ENCODE data around the gene ATP2B3. TPM values are rescaled to one million over a fixed set of nuclear protein-coding genes. Genes with fewer than 3 reads are reported as not detected.
A peak's percentile ranks its signal among the peaks of the same experiment; 100 is the strongest.

The ATP2B3 gene
- total and polyA plus RNA-seq, 10 of the 15 experiments (the other 5 are each of a cell fraction or from before 2014, with no cell fraction given): 0.01 TPM; not detected in 9

GRCh38 chrX:153507484-153508178, 9.8 kb upstream of the ATP2B3 start:
- no peak for DNase-seq (ENCODE audit: low read depth, low spot score)
- ChIA-PET POLR2A (interaction anchor here (0.6 kb wide), 1 partner anchor 106 kb away, joined by 4 read pairs; the partner anchor contains the start of gene PNMA6E), SMC1A (ENCODE audit: uncharacterized antibody, unreplicated experiment) (interaction anchor here (0.8 to 1.4 kb wide), 4 partner anchors 46 to 556 kb away, joined by 3 to 6 read pairs (median 4); no protein-coding TSS in a partner anchor), RAD21 (ENCODE audit: unreplicated experiment) (interaction anchor here (1.1 kb wide), 1 partner anchor 540 kb away, joined by 3 read pairs; no protein-coding TSS in a partner anchor), CTCF (interaction anchor here (0.5 to 3.6 kb wide), 16 partner anchors 8 to 566 kb away, joined by 3 to 21 read pairs (median 4); partner anchors contain the start of gene HAUS7)
- WGBS (ENCODE audit: insufficient coverage, insufficient replicate concordance, low lambda C conversion rate, missing lambda C conversion rate): 16% methylated on average over 18 of the region's 19 CpGs
- Histone ChIP-seq H3K9ac (ENCODE audit: control insufficient read depth, insufficient read depth, low read length) (no peak overlapping the region), H3K4me1 (ENCODE audit: control insufficient read depth, insufficient read depth, low read length) (no peaks in the 10 kb centered on the region), H3K27me3 (replicated peaks in 1 of 2; ENCODE audit: control insufficient read depth in 2 of 2, insufficient read depth in 2 of 2, low read length in 1 of 2) (no peaks in the 10 kb centered on the region), H4K20me1 (ENCODE audit: control insufficient read depth, insufficient read depth) (no peaks in the 10 kb centered on the region), H3K27ac (ENCODE audit: control insufficient read depth, insufficient read depth) (no peak overlapping the region), H2AFZ (ENCODE audit: control insufficient read depth, low read depth, low read length) (no peak overlapping the region; the same call in 1 of the 2 replicates), H3K4me2 (ENCODE audit: control insufficient read depth, insufficient read depth) (no peak overlapping the region), H3K36me3 (ENCODE audit: control insufficient read depth in 2 of 2, insufficient read depth in 2 of 2, low read length in 1 of 2) (no peaks in the 10 kb centered on the region), H3K79me2 (ENCODE audit: control insufficient read depth, insufficient read depth, low read length) (no peaks in the 10 kb centered on the region), H3K4me3 (no peak overlapping the region), H3K9me3 (replicated peaks; ENCODE audit: control insufficient read depth, insufficient read depth, low read length) (no peaks in the 10 kb centered on the region; the same call in 2 of the 3 replicates)
- peak; percentile 99 for ATAC-seq
- in situ Hi-C loops (cut with MboI): loop anchor here (10.0 kb wide), 1 partner anchor 563 kb away; no protein-coding TSS in a partner anchor
- TF ChIP-seq E2F8 (IDR thresholded peaks at IDR 0.05; ENCODE audit: low read depth, partially characterized antibody) (no peak), TCF3 (IDR thresholded peaks at IDR 0.05; ENCODE audit: borderline replicate concordance, insufficient read depth, low read depth, low read length) (0 out of 2 replicates have a peak, but pooled peaks have one; percentile 31), RAD21 (IDR thresholded peaks at IDR 0.05; ENCODE audit: insufficient read depth, low read depth, low read length) (peak; percentile 74), SMC3 (IDR thresholded peaks at IDR 0.05; ENCODE audit: borderline replicate concordance, low read length) (peak; percentile 82), IRF4 (IDR thresholded peaks at IDR 0.05; ENCODE audit: low read depth, low read length) (0 out of 2 replicates have a peak, but pooled peaks have one; percentile 24), TCF12 (IDR thresholded peaks at IDR 0.05; ENCODE audit: low read depth, low read length) (0 out of 2 replicates have a peak, but pooled peaks have one; percentile 51), IKZF1 (conservative IDR thresholded peaks at IDR 0.05) (0 out of 2 replicates have a peak, but pooled peaks have one; percentile 21), CTCF (IDR thresholded peaks at IDR 0.05 in 2 of 3, conservative IDR thresholded peaks at IDR 0.05 in 1 of 3; ENCODE audit: control insufficient read depth in 2 of 3, extremely low read depth in 1 of 3, insufficient read depth in 1 of 3, low read depth in 3 of 3, low read length in 3 of 3) (peak; percentile 75 to 88 (median 83)), SMARCA5 (IDR thresholded peaks at IDR 0.05) (peak; percentile 56; the same call in 1 of the 2 replicates)
- TF ChIP-seq, protein P1, sequence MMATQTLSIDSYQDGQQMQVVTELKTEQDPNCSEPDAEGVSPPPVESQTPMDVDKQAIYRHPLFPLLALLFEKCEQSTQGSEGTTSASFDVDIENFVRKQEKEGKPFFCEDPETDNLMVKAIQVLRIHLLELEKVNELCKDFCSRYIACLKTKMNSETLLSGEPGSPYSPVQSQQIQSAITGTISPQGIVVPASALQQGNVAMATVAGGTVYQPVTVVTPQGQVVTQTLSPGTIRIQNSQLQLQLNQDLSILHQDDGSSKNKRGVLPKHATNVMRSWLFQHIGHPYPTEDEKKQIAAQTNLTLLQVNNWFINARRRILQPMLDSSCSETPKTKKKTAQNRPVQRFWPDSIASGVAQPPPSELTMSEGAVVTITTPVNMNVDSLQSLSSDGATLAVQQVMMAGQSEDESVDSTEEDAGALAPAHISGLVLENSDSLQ (IDR thresholded peaks at IDR 0.05): no peak
- intact Hi-C loops (cut with micrococcal nuclease; ENCODE audit: unreplicated experiment): loop anchor here (1.0 to 5.0 kb wide), 4 partner anchors 37 to 566 kb away; partner anchors contain the start of gene HAUS7
- FAIRE-seq: no peak
- no TSS peak for BruUV-seq (replicated peaks)

Measured in GM12878 (cell line).